WTC11 (cell line): ENCODE measurements around the gene RNASE12. TPM values are rescaled to one million over a fixed set of nuclear protein-coding genes. Genes with fewer than 3 reads are reported as not detected.

ENCODE experiments used
- ATAC-seq: fragments of 200-7000 bp; cut with Tn5 transposase; 2 replicates; pipeline ENCODE4 v1.10.0; 2021; ENCODE audit warnings: mild to moderate bottlenecking, moderate library complexity
- CTCF ChIA-PET: fragments of 300-600 bp; sonication (Branson Sonifier 250); formaldehyde crosslinking; loops from one replicate; lab custom pipeline; 2021; ENCODE audit warnings: antibody characterized with exemption; lab: Charles Lee
- POLR2A ChIA-PET: fragments of 350-600 bp; sonication (Branson Sonifier 250); formaldehyde crosslinking; loops from one replicate; lab custom pipeline; 2021; ENCODE audit warnings: antibody characterized with exemption; lab: Charles Lee
- DNase-seq: peaks from one replicate; pipeline ENCODE4 v3.0.0; 2021; ENCODE audit warnings: low spot score
- H3K27ac Mint-ChIP-seq: 2 replicates; pipeline ENCODE4 v1.8.0; 2021; ENCODE audit warnings: mixed read lengths
- H3K27me3 Mint-ChIP-seq: 2 replicates; pipeline ENCODE4 v1.8.0; 2021; ENCODE audit warnings: low read depth, mild to moderate bottlenecking, moderate library complexity, mixed read lengths
- H3K36me3 Mint-ChIP-seq: 2 replicates; pipeline ENCODE4 v1.8.0; 2021; ENCODE audit warnings: mixed read lengths
- H3K4me1 Mint-ChIP-seq: 2 replicates; pipeline ENCODE4 v1.8.0; 2022; ENCODE audit warnings: mixed read lengths
- H3K4me3 Mint-ChIP-seq: 2 replicates; pipeline ENCODE4 v1.8.0; 2021; ENCODE audit warnings: mild to moderate bottlenecking, moderate library complexity, mixed read lengths
- H3K9me3 Mint-ChIP-seq: 2 replicates; pipeline ENCODE4 v1.8.0; 2021; ENCODE audit warnings: mixed read lengths
- ARID4B ChIP-seq: sonication (generic); formaldehyde crosslinking; IDR thresholded peaks from 2 replicates; pipeline ENCODE4 v1.8.0; 2023; ENCODE audit warnings: missing genetic modification reagents, mild to moderate bottlenecking, borderline replicate concordance
- GRHL2 ChIP-seq: fragments of 250-450 bp; sonication (Bioruptor Pico); IDR thresholded peaks from 2 replicates; pipeline ENCODE4 v1.8.0; 2022; ENCODE audit warnings: mild to moderate bottlenecking, moderate library complexity; ENCODE audit not compliant: insufficient replicate concordance, severe bottlenecking
- MLX ChIP-seq: sonication (generic); formaldehyde crosslinking; IDR thresholded peaks from 2 replicates; pipeline ENCODE4 v1.8.1; 2023; ENCODE audit warnings: mild to moderate bottlenecking, missing genetic modification reagents, moderate library complexity
- PRDM15 ChIP-seq: sonication (generic); formaldehyde crosslinking; IDR thresholded peaks from 2 replicates; pipeline ENCODE4 v1.8.0; 2022; ENCODE audit warnings: missing genetic modification reagents
- ZMAT4 ChIP-seq: fragments of 250-450 bp; sonication (Bioruptor Pico); IDR thresholded peaks from 2 replicates; pipeline ENCODE4 v1.9.0; 2021; ENCODE audit warnings: mild to moderate bottlenecking
- ZNF219 ChIP-seq: sonication (generic); formaldehyde crosslinking; IDR thresholded peaks from 2 replicates; pipeline ENCODE4 v1.8.0; 2023; ENCODE audit warnings: missing genetic modification reagents, mild to moderate bottlenecking, borderline replicate concordance
- ZNF317 ChIP-seq: sonication (generic); formaldehyde crosslinking; IDR thresholded peaks from 2 replicates; pipeline ENCODE4 v1.8.1; 2023; ENCODE audit warnings: low read depth, mild to moderate bottlenecking, moderate library complexity, missing genetic modification reagents, borderline replicate concordance
- total RNA-seq: library from RNA; stranded (reverse); gene quantifications from 3 replicates; pipeline ENCODE4 v1.2.3, GENCODE V29; 2021
- TF ChIP-seq, protein P1 (sequence below): fragments of 250-450 bp; sonication (Bioruptor Pico); IDR thresholded peaks from 2 replicates; pipeline ENCODE4 v1.9.0; 2021; ENCODE audit warnings: mild to moderate bottlenecking
- TF ChIP-seq, protein P2 (sequence below): fragments of 250-450 bp; sonication (Bioruptor Pico); IDR thresholded peaks from 2 replicates; pipeline ENCODE4 v1.8.0; 2021; ENCODE audit warnings: mild to moderate bottlenecking

The RNASE12 gene
- total RNA-seq, 1 experiment from 2014 or later, result not detected

DNA sequence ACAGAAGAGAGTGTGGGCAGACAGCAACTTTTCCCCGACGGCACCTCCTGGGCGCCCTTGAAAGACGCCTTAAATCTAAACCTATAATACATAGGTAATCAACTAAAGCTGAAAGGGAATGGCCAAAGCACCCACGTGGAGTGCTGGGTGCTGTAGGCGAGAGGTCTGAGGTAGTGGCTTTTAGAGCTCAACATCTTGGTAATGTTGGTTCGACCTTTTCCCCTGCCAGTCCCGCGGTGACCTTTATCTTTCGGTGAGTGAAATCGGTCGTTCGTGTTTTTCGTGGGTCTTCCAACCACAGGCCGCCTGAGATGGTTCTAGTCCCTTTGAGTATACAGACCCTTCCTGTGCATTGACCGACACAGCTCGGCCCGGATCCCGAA, 41.3 kb upstream of the RNASE12 start:
- Mint-ChIP-seq H3K27ac (no peak overlapping the region), H3K27me3 (peaks cover 53% of the 10 kb centered on the region)
- ChIA-PET POLR2A (interaction anchor here (1.0 kb wide), 1 partner anchor 289 kb away, joined by 4 read pairs; the partner anchor contains the start of gene PARP2), CTCF (interaction anchor here (0.9 to 3.1 kb wide), 10 partner anchors 10 to 339 kb away, joined by 3 to 30 read pairs (median 4); no protein-coding TSS in a partner anchor)
- peak; percentile 1 for ATAC-seq
- TF ChIP-seq ZMAT4, result no peak
- TF ChIP-seq GRHL2 (CRISPR knock-in tag), result no peak
- TF ChIP-seq, protein P1, sequence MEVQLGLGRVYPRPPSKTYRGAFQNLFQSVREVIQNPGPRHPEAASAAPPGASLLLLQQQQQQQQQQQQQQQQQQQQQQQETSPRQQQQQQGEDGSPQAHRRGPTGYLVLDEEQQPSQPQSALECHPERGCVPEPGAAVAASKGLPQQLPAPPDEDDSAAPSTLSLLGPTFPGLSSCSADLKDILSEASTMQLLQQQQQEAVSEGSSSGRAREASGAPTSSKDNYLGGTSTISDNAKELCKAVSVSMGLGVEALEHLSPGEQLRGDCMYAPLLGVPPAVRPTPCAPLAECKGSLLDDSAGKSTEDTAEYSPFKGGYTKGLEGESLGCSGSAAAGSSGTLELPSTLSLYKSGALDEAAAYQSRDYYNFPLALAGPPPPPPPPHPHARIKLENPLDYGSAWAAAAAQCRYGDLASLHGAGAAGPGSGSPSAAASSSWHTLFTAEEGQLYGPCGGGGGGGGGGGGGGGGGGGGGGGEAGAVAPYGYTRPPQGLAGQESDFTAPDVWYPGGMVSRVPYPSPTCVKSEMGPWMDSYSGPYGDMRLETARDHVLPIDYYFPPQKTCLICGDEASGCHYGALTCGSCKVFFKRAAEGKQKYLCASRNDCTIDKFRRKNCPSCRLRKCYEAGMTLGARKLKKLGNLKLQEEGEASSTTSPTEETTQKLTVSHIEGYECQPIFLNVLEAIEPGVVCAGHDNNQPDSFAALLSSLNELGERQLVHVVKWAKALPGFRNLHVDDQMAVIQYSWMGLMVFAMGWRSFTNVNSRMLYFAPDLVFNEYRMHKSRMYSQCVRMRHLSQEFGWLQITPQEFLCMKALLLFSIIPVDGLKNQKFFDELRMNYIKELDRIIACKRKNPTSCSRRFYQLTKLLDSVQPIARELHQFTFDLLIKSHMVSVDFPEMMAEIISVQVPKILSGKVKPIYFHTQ (CRISPR knock-in tag), result no peak
- no peak for TF ChIP-seq ZNF317
- TF ChIP-seq, protein P2, sequence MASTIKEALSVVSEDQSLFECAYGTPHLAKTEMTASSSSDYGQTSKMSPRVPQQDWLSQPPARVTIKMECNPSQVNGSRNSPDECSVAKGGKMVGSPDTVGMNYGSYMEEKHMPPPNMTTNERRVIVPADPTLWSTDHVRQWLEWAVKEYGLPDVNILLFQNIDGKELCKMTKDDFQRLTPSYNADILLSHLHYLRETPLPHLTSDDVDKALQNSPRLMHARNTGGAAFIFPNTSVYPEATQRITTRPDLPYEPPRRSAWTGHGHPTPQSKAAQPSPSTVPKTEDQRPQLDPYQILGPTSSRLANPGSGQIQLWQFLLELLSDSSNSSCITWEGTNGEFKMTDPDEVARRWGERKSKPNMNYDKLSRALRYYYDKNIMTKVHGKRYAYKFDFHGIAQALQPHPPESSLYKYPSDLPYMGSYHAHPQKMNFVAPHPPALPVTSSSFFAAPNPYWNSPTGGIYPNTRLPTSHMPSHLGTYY (CRISPR knock-in tag), result no peak
- no peak for TF ChIP-seq ZNF219 (CRISPR knock-in tag)
- TF ChIP-seq, all 79 proteins: peak for 0
- Mint-ChIP-seq H3K4me1 (peaks cover 18% of the 10 kb centered on the region), H3K36me3 (no peaks in the 10 kb centered on the region), H3K4me3 (peak overlapping the region; percentile 93), H3K9me3 (0 out of 2 replicates have a peak, but pooled peaks cover 4% of the 10 kb centered on the region)
- no peak for DNase-seq

- H3K27ac Mint-ChIP-seq, result no peak overlapping the region
- no peaks in the 10 kb centered on the region for H3K36me3 Mint-ChIP-seq
- peak overlapping the region; percentile 93 for H3K4me3 Mint-ChIP-seq
- H3K4me1 Mint-ChIP-seq, result peaks cover 23% of the 10 kb centered on the region
- peak; percentile 23 for ATAC-seq
- peak; percentile 64 for DNase-seq
- CTCF ChIA-PET, result interaction anchor here (0.9 to 3.1 kb wide), 11 partner anchors 9 to 339 kb away, joined by 3 to 30 read pairs (median 5); no protein-coding TSS in a partner anchor
- POLR2A ChIA-PET, result interaction anchor here (1.0 kb wide), 1 partner anchor 289 kb away, joined by 4 read pairs; the partner anchor contains the start of gene PARP2
- H3K9me3 Mint-ChIP-seq, result 0 out of 2 replicates have a peak, but pooled peaks cover 4% of the 10 kb centered on the region
- 0 out of 2 replicates have a peak, but pooled peaks have one; percentile 21 for TF ChIP-seq ARID4B (CRISPR knock-in tag)
- peak; percentile 45; the same call in 1 of the 2 replicates for TF ChIP-seq PRDM15 (CRISPR knock-in tag)
- no peak for TF ChIP-seq MLX (CRISPR knock-in tag)
- TF ChIP-seq, all 79 proteins: peak for 2
- H3K27me3 Mint-ChIP-seq, result peaks cover 58% of the 10 kb centered on the region
These were observed 40.8 kb upstream of the RNASE12 start for GRCh38 chr14:20631880-20632389.
